22Rv1 (cell line): Measurements from ENCODE around the gene RBM44.

ENCODE experiments used
- H3K27ac ChIP-seq: fragments of 450-650 bp; 2 replicates; pipeline ENCODE4 v1.5.1; 2017
- ZFX ChIP-seq: fragments of 450-650 bp; IDR thresholded peaks from 2 replicates; pipeline ENCODE4 v1.6.1; 2017; ENCODE audit warnings: antibody characterized with exemption, borderline replicate concordance
- TF ChIP-seq, protein P1 (sequence below): fragments of 450-650 bp; IDR thresholded peaks from 2 replicates; pipeline ENCODE4 v1.5.1; 2017; ENCODE audit warnings: mild to moderate bottlenecking

Gene RBM44

GRCh38 chr2:237868631-237869342 is 70.2 kb downstream of the RBM44 start:
- no peak overlapping the region for H3K27ac ChIP-seq
- TF ChIP-seq, protein P1, sequence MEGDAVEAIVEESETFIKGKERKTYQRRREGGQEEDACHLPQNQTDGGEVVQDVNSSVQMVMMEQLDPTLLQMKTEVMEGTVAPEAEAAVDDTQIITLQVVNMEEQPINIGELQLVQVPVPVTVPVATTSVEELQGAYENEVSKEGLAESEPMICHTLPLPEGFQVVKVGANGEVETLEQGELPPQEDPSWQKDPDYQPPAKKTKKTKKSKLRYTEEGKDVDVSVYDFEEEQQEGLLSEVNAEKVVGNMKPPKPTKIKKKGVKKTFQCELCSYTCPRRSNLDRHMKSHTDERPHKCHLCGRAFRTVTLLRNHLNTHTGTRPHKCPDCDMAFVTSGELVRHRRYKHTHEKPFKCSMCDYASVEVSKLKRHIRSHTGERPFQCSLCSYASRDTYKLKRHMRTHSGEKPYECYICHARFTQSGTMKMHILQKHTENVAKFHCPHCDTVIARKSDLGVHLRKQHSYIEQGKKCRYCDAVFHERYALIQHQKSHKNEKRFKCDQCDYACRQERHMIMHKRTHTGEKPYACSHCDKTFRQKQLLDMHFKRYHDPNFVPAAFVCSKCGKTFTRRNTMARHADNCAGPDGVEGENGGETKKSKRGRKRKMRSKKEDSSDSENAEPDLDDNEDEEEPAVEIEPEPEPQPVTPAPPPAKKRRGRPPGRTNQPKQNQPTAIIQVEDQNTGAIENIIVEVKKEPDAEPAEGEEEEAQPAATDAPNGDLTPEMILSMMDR, result no peak
- no peak for TF ChIP-seq ZFX

GRCh38 chr2:237869343-237870102 is 70.9 kb downstream of the RBM44 start:
- no peak for TF ChIP-seq ZFX
- TF ChIP-seq, protein P1, result no peak
- H3K27ac ChIP-seq, result 0 out of 2 replicates have a peak overlapping the region, but pooled peaks have one; percentile 4

DNA sequence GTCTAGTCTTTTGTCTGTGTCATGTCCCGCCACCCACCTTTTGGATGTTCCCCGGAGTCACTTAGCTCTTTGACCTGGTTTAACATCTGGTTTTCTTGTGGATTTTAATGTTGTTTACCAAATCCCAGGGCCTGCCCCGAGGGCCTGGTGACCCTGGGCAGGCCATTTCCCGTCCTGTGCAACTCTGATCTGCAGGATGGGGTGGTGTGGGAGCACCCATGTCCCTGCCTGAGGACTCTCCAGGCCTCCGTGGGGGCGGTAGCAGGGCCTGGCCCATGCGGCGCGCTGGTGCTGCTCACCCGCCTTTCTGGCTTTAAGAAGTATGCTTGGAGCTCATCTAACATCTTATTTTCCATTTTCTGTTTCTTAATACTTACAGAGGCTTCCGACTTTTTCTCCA is 71.5 kb downstream of the RBM44 start:
- TF ChIP-seq, protein P1, result no peak
- no peak for TF ChIP-seq ZFX
- H3K27ac ChIP-seq, result 0 out of 2 replicates have a peak overlapping the region, but pooled peaks have one; percentile 4

GRCh38 chr2:237870754-237871651 is 72.4 kb downstream of the RBM44 start:
- H3K27ac ChIP-seq, result 0 out of 2 replicates have a peak overlapping the region, but pooled peaks have one; percentile 4
- no peak for TF ChIP-seq ZFX
- TF ChIP-seq, protein P1, result no peak

- TF ChIP-seq, protein P1, result no peak
- TF ChIP-seq ZFX, result no peak
- no peak overlapping the region for H3K27ac ChIP-seq
These were observed 73.8 kb downstream of the RBM44 start for GRCh38 chr2:237872178-237872887.

DNA sequence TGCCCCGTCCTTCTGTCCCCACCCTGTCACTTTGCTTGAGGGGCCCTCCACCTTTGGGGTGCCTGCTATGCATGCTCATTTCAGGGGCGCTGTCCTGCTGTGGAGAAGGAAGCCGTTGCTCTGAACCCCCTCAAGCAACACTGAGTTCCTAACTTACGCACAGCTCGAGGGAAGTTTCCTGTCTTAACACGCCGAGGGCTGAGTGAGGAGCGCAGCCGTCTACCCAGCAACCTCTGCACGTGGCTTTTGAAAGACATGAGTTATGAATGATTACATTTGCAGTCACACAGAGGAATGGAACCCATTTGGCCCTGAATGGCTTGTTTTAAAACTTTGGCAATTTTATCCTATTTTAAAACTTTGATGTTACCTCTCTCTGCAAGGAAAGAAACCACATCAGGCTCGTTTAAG is 74.8 kb downstream of the RBM44 start:
- TF ChIP-seq, protein P1, result no peak
- no peak for TF ChIP-seq ZFX

More for the DNA sequence above, 74.8 kb downstream of the RBM44 start:
- H3K27ac ChIP-seq, result no peak overlapping the region
